Heart right ventricle (tissue), 16 donors: ENCODE results near the gene IL9. TPM values are rescaled to one million over a fixed set of nuclear protein-coding genes. Genes with fewer than 3 reads are reported as not detected.

Experiments
- ATAC-seq, 8 donors: fragments of 200-7000 bp; cut with Tn5 transposase; one replicate each; pipeline ENCODE4 v1.9.1; 2020; ENCODE audit warnings: mild to moderate bottlenecking in 8 of 8, moderate library complexity in 8 of 8, moderate number of reproducible peaks in 1 of 8
- DNase-seq, 2 donors: peaks; one replicate each; pipeline ENCODE4 v3.0.0-alpha.2; 2020
- H3K27ac ChIP-seq, 10 donors: fragments of 200-600 bp; sonication (generic) in 2 of 10; one replicate each; pipeline versions ENCODE4 v1.5.0 to v1.8.0; 2020 to 2022; ENCODE audit warnings: mild to moderate bottlenecking in 3 of 10
- H3K27me3 ChIP-seq, 7 donors: fragments of 200-600 bp; one replicate each; pipeline ENCODE4 v1.8.0; 2021 to 2022; ENCODE audit warnings: mild to moderate bottlenecking in 2 of 7
- H3K36me3 ChIP-seq, 9 donors: fragments of 200-600 bp; sonication (generic) in 1 of 9; one replicate each; pipeline versions ENCODE4 v1.5.0 to v1.8.0; 2020 to 2022; ENCODE audit warnings: mild to moderate bottlenecking in 2 of 9
- H3K4me1 ChIP-seq, 9 donors: fragments of 200-600 bp; sonication (generic) in 1 of 9; one replicate each; pipeline versions ENCODE4 v1.5.0 to v1.8.0; 2020 to 2022; ENCODE audit warnings: mild to moderate bottlenecking in 4 of 9
- H3K4me3 ChIP-seq, 10 donors: fragments of 200-600 bp; sonication (generic) in 2 of 10; one replicate each; pipeline versions ENCODE4 v1.5.0 to v1.8.0; 2020 to 2022; ENCODE audit warnings: mild to moderate bottlenecking in 7 of 10, moderate library complexity in 2 of 10
- H3K9me3 ChIP-seq, 11 donors: fragments of 200-600 bp in 10 of 11; sonication (generic) in 2 of 11; one replicate each; pipeline versions ENCODE4 v1.5.0 to v1.8.0; 2013 to 2022; ENCODE audit warnings: mild to moderate bottlenecking in 2 of 11, control low read depth in 1 of 11, moderate library complexity in 1 of 11
- CTCF ChIP-seq, 9 donors: fragments of 200-600 bp; sonication (generic) in 2 of 9; IDR thresholded peaks; one replicate each; pipeline versions ENCODE4 v1.5.0 to v1.8.0; 2021 to 2022; ENCODE audit warnings: antibody characterized with exemption in 9 of 9, mild to moderate bottlenecking in 5 of 9, moderate library complexity in 1 of 9
- WGBS, 2 donors: extraction: QIAGEN DNeasy Blood & Tissue Kit; methylation state at CpG; one replicate each; pipeline ENCODE4 v1.1.7; 2013; ENCODE audit warnings: inconsistent platforms in 1 of 2; 5-methylcytosine and 5-hydroxymethylcytosine counted together
- intact Hi-C, 10 donors: fragments of 100-400 bp; cut with DNase I; formaldehyde crosslinking; loops; one replicate each; pipeline versions ENCODE4 v1.11.1 to v1.14.2; 2022
- long read RNA-seq, 3 donors: library from polyadenylated mRNA; unstranded; transcript quantifications; one replicate each; pipeline ENCODE4 v2.0.0, GENCODE V29; 2020 to 2021
- polyA plus RNA-seq, 2 donors: library from polyadenylated mRNA; stranded (reverse); fragments of 200-250 nt; gene quantifications; one replicate each; pipeline ENCODE4 v1.2.3, GENCODE V29; 2013
- total RNA-seq, 10 donors: library from RNA; stranded (reverse); fragmentation: NEBNext Ultra II Directional in 3 of 10; extraction: Animal tissue kit (Norgen Biotek cat#: 25700) in 3 of 10; gene quantifications; one replicate each; pipeline versions ENCODE4 v1.2.1 to v1.2.4, GENCODE V29; 2021 to 2023
- donor health status: Arrhythmogenic right ventricular cardiomyopathy.
- donor health status: ischemic (EF 13 %, LVEDD 7.1; RV severe dilation, severe dysfunction).
- donor health status: healthy with polysubstance abuse.
- donor health status: DM: no; HTN: yes; CAD: no.
- donor health status: DM: no; HTN: no; CAD: no.
- donor health status: ischemic (EF 25% LVEDD 6.9; RV normal size, moderate dysfunction).
- donor health status: ischemic (EF 25% LVEDD 5.7; RV mildly dilated, moderate dysfunction).
- donor health status: healthy.
- donor health status: DM: yes; HTN: yes; CAD: no.
- donor health status: Ischemic cardiomyopathy.
- donor health status: ischemic (EF 35%, LVEDD 5.7; RV mildly dilated, moderate dysfunction).
- donor health status: nonischemic (EF 11% LVEDD 7.7; RV severe dilation, severe dysfunction).
- donor health status: DM: yes; HTN: yes; CAD: no.
- donor health status: PGD.
- donor health status: ischemic (EF 29% LVEDD 5.4; RV normal size, mild dysfunction).
- donor health status: nonischemic (EF 23%, LVEDD 6.1; RV moderate dilation, normal function).

Gene IL9
- total RNA-seq (not detected), polyA plus RNA-seq (not detected)
- long read RNA-seq, donor 1, result 0 reads
- long read RNA-seq, donor 2, result 0 reads
- long read RNA-seq, donor 3, result 0 reads

- Histone ChIP-seq H3K36me3 (no peaks in the 10 kb centered on the region), H3K4me3 (no peak within 1 kb of the TSS), H3K9me3 (no peaks in the 10 kb centered on the region), H3K4me1 (peaks cover 0 to 13% (median 0%) of the 10 kb centered on the region in 9 donors), H3K27me3 (peaks cover 0 to 62% (median 33%) of the 10 kb centered on the region in 7 donors), H3K27ac (no peak within 1 kb of the TSS)
- ATAC-seq, result no peak
- WGBS, 2 donors, result 24 to 37% methylated on average over 7 of the region's 7 CpGs
- DNase-seq, result no peak
- intact Hi-C loops, result no loop called here
- no peak for TF ChIP-seq CTCF (IDR thresholded peaks at IDR 0.05)
These were observed at the start of gene IL9 for GRCh38 chr5:135895474-135896006. IL9 (minus strand) TSS chr5:135895841; CDS start chr5:135895816, 25 bp downstream.

GRCh38 chr5:135944967-135945560, 49.4 kb upstream of the IL9 start:
- DNase-seq (peak in 1 of 2 donors; percentile 68), ATAC-seq (peak in 5 of 8 donors; percentile 55 to 76 (median 68))
- peak; percentile 67 to 89 (median 79) for TF ChIP-seq CTCF (IDR thresholded peaks at IDR 0.05)
- 0 to 2% methylated on average over 3 of the region's 3 CpGs for WGBS, 2 donors
- intact Hi-C loops, result loop anchor here (1.0 to 10.0 kb wide), 18 partner anchors 58 to 270 kb away; no protein-coding TSS in a partner anchor
- Histone ChIP-seq H3K9me3 (no peaks in the 10 kb centered on the region), H3K27ac (no peak overlapping the region), H3K36me3 (no peaks in the 10 kb centered on the region), H3K27me3 (peaks cover 0 to 19% (median 0%) of the 10 kb centered on the region in 7 donors), H3K4me1 (peaks cover 0 to 8% (median 0%) of the 10 kb centered on the region in 9 donors), H3K4me3 (no peak overlapping the region)

GRCh38 chr5:135944564-135944963, 48.9 kb upstream of the IL9 start:
- Histone ChIP-seq H3K27me3 (peaks cover 0 to 23% (median 0%) of the 10 kb centered on the region in 7 donors), H3K4me3 (no peak overlapping the region), H3K4me1 (peaks cover 0 to 8% (median 0%) of the 10 kb centered on the region in 9 donors), H3K36me3 (no peaks in the 10 kb centered on the region), H3K27ac (no peak overlapping the region), H3K9me3 (no peaks in the 10 kb centered on the region)
- TF ChIP-seq CTCF (IDR thresholded peaks at IDR 0.05), result no peak
- intact Hi-C loops, result loop anchor here (1.0 to 10.0 kb wide), 13 partner anchors 57 to 270 kb away; no protein-coding TSS in a partner anchor
- ATAC-seq (no peak), DNase-seq (no peak)

GRCh38 chr5:135942202-135942771, 46.6 kb upstream of the IL9 start:
- intact Hi-C loops, result loop anchor here in 9 of 10 donors (5.0 to 10.0 kb wide), 7 partner anchors 55 to 273 kb away; no protein-coding TSS in a partner anchor
- H3K4me3 ChIP-seq, result no peak overlapping the region
- peaks cover 0 to 43% (median 0%) of the 10 kb centered on the region in 7 donors for H3K27me3 ChIP-seq
- peaks cover 0 to 8% (median 0%) of the 10 kb centered on the region in 9 donors for H3K4me1 ChIP-seq
- 65 to 69% methylated on average over 3 of the region's 3 CpGs for WGBS, 2 donors
- no peak overlapping the region for H3K27ac ChIP-seq
- DNase-seq (no peak), ATAC-seq (no peak)
- H3K36me3 ChIP-seq, result no peaks in the 10 kb centered on the region
- TF ChIP-seq CTCF (IDR thresholded peaks at IDR 0.05), result no peak
- H3K9me3 ChIP-seq, result no peaks in the 10 kb centered on the region
